Gastrocnemius medialis (tissue), 4 donors: ENCODE measurements around the gene TAGLN2. TPM values are rescaled to one million over a fixed set of nuclear protein-coding genes. Genes with fewer than 3 reads are reported as not detected.

ENCODE experiments used
- ATAC-seq, 2 donors: fragments of 150-250 bp; one replicate each; pipeline ENCODE4 v1.9.1; 2016
- DNase-seq, 2 donors: peaks; one replicate each; pipeline ENCODE4 v3.0.0-alpha.2; 2019
- H3K27ac ChIP-seq, 4 donors: fragments of 200-600 bp; sonication (generic); 1 replicate in 1 of 4; 2 replicates in 3 of 4; pipeline ENCODE4 v1.5.1; 2016 to 2018; ENCODE audit warnings: mild to moderate bottlenecking in 2 of 4, moderate library complexity in 1 of 4
- H3K27me3 ChIP-seq, 3 donors: fragments of 200-600 bp; sonication (generic) in 2 of 3; 1 replicate in 1 of 3; 2 replicates in 2 of 3; pipeline versions ENCODE4 v1.5.1 to v1.6.0; 2016 to 2019; ENCODE audit warnings: mild to moderate bottlenecking in 1 of 3, moderate library complexity in 1 of 3
- H3K36me3 ChIP-seq, 2 donors: fragments of 200-600 bp; sonication (generic) in 1 of 2; one replicate each; pipeline ENCODE4 v1.5.1; 2017 to 2018
- H3K4me1 ChIP-seq, 2 donors: fragments of 200-600 bp; sonication (generic) in 1 of 2; one replicate each; pipeline ENCODE4 v1.5.1; 2016 to 2017; ENCODE audit warnings: mild to moderate bottlenecking in 2 of 2
- H3K4me3 ChIP-seq, 4 donors: fragments of 200-600 bp; sonication (generic) in 3 of 4; 1 replicate in 1 of 4; 2 replicates in 3 of 4; pipeline ENCODE4 v1.5.1; 2016 to 2019; ENCODE audit warnings: mild to moderate bottlenecking in 2 of 4
- H3K9me3 ChIP-seq, 3 donors: fragments of 200-600 bp; sonication (generic) in 2 of 3; 1 replicate in 1 of 3; 2 replicates in 2 of 3; pipeline ENCODE4 v1.5.1; 2016 to 2019
- CTCF ChIP-seq, 5 experiments: fragments of 450-650 bp in 3 of 5; fragments of 200-600 bp in 2 of 5; sonication (generic) in 2 of 5; IDR thresholded peaks in 4 of 5; conservative IDR thresholded peaks in 1 of 5; 1 replicate in 4 of 5; 2 replicates in 1 of 5; pipeline ENCODE4 v1.5.1; 2016 to 2019; ENCODE audit warnings: antibody characterized with exemption in 5 of 5, mild to moderate bottlenecking in 3 of 5, moderate library complexity in 3 of 5
- POLR2A ChIP-seq, 2 donors: fragments of 450-650 bp; IDR thresholded peaks; one replicate each; pipeline ENCODE4 v1.6.1; 2017; ENCODE audit warnings: antibody characterized with exemption in 2 of 2, mild to moderate bottlenecking in 2 of 2, moderate library complexity in 2 of 2
- in situ Hi-C, 4 donors: fragments of 200-750 bp; cut with MboI; loops; one replicate each; pipeline versions ENCODE4 v1.15.0 to v1.8.0; 2017; ENCODE audit warnings: low sequenced_read_pairs in 4 of 4
- intact Hi-C: fragments of 100-400 bp; cut with DNase I; formaldehyde crosslinking; loops from one replicate; pipeline ENCODE4 v1.15.1; 2023; ENCODE audit warnings: low total_unique reads
- total RNA-seq, 4 donors: library from RNA; depleted of rRNA; stranded (reverse); fragments of >200 nt; gene quantifications; one replicate each; pipeline versions ENCODE4 v1.1.0 to v1.2.3, GENCODE V29; 2016

TAGLN2 gene
- total RNA-seq, 4 donors from 2014 or later = 28.8 to 48.2 (median 37.5) TPM

- DNase-seq (no peak), ATAC-seq (no peak)
- in situ Hi-C loops (loop anchor here in 3 of 4 donors (5.0 to 10.0 kb wide), 2 partner anchors 66 to 68 kb away; no protein-coding TSS in a partner anchor), intact Hi-C loops (loop anchor here (5.0 kb wide), 1 partner anchor 157 kb away; the partner anchor contains the start of gene DUSP23)
- TF ChIP-seq POLR2A (IDR thresholded peaks at IDR 0.05) (no peak), CTCF (IDR thresholded peaks at IDR 0.05 in 4 of 5, conservative IDR thresholded peaks at IDR 0.05 in 1 of 5) (no peak)
- no peaks in the 10 kb centered on the region for H3K9me3 ChIP-seq
- H3K36me3 ChIP-seq = no peaks in the 10 kb centered on the region
- H3K4me3 ChIP-seq = no peak overlapping the region
- H3K4me1 ChIP-seq = no peaks in the 10 kb centered on the region
- no peak overlapping the region for H3K27ac ChIP-seq
- H3K27me3 ChIP-seq = peaks cover 13 to 16% (median 15%) of the 10 kb centered on the region in 3 donors
Measured at GRCh38 chr1:159938905-159939677, 13.8 kb upstream of the TAGLN2 start.

- Histone ChIP-seq H3K9me3 (no peaks in the 10 kb centered on the region), H3K36me3 (no peaks in the 10 kb centered on the region), H3K4me1 (no peaks in the 10 kb centered on the region), H3K4me3 (no peak overlapping the region), H3K27me3 (peaks cover 7 to 13% (median 9%) of the 10 kb centered on the region in 3 donors), H3K27ac (no peak overlapping the region)
- intact Hi-C loops = loop anchor here (5.0 kb wide), 1 partner anchor 156 kb away; the partner anchor contains the start of gene DUSP23
- ATAC-seq (no peak), DNase-seq (no peak)
- TF ChIP-seq CTCF (IDR thresholded peaks at IDR 0.05 in 4 of 5, conservative IDR thresholded peaks at IDR 0.05 in 1 of 5) (no peak), POLR2A (IDR thresholded peaks at IDR 0.05) (no peak)
- in situ Hi-C loops = loop anchor here in 3 of 4 donors (5.0 to 10.0 kb wide), 2 partner anchors 66 to 69 kb away; no protein-coding TSS in a partner anchor
Measured at GRCh38 chr1:159938211-159938852, 13.0 kb upstream of the TAGLN2 start.

GRCh38 chr1:159937054-159937750, 11.9 kb upstream of the TAGLN2 start:
- ATAC-seq = no peak
- DNase-seq = no peak
- Histone ChIP-seq H3K36me3 (no peaks in the 10 kb centered on the region), H3K9me3 (no peaks in the 10 kb centered on the region), H3K4me3 (no peak overlapping the region), H3K27ac (no peak overlapping the region), H3K4me1 (no peaks in the 10 kb centered on the region), H3K27me3 (peaks cover 0 to 2% (median 1%) of the 10 kb centered on the region in 3 donors)
- TF ChIP-seq POLR2A (IDR thresholded peaks at IDR 0.05) (no peak), CTCF (IDR thresholded peaks at IDR 0.05 in 4 of 5, conservative IDR thresholded peaks at IDR 0.05 in 1 of 5) (no peak)
- intact Hi-C loops = loop anchor here (5.0 kb wide), 1 partner anchor 155 kb away; the partner anchor contains the start of gene DUSP23
- in situ Hi-C loops = loop anchor here in 3 of 4 donors (5.0 to 10.0 kb wide), 2 partner anchors 68 to 70 kb away; no protein-coding TSS in a partner anchor

GRCh38 chr1:159936273-159936904, 11.1 kb upstream of the TAGLN2 start:
- H3K4me1 ChIP-seq = no peaks in the 10 kb centered on the region
- no peak overlapping the region for H3K27ac ChIP-seq
- no peak overlapping the region for H3K4me3 ChIP-seq
- intact Hi-C loops = loop anchor here (1.0 to 5.0 kb wide), 2 partner anchors 71 to 154 kb away; partner anchors contain the start of gene DUSP23
- no peaks in the 10 kb centered on the region for H3K27me3 ChIP-seq
- no peaks in the 10 kb centered on the region for H3K9me3 ChIP-seq
- no peaks in the 10 kb centered on the region for H3K36me3 ChIP-seq
- DNase-seq (peak in 1 of 2 donors; percentile 43), ATAC-seq (peak in 1 of 2 donors; percentile 76)
- in situ Hi-C loops = loop anchor here in 3 of 4 donors (5.0 to 10.0 kb wide), 2 partner anchors 68 to 71 kb away; no protein-coding TSS in a partner anchor
- TF ChIP-seq POLR2A (IDR thresholded peaks at IDR 0.05) = no peak
- TF ChIP-seq CTCF (IDR thresholded peaks at IDR 0.05 in 4 of 5, conservative IDR thresholded peaks at IDR 0.05 in 1 of 5) = peak; percentile 82 to 97 (median 95)
